Measurements from ENCODE around the gene ZNF555.
A peak's percentile ranks its signal among the peaks of the same experiment; 100 is the strongest.
"Not testable (repeated sequence)": the region's sequence is repeated elsewhere in the genome, so short reads cannot be mapped to it uniquely, and the experiment has no call there.

Gene ZNF555

GRCh38 chr19:2858864-2859263 is 17.6 kb downstream of the ZNF555 start:
- ATAC-seq (ENCODE audit: low read depth), result no peak
- H3K4me3 Mint-ChIP-seq, result no peak overlapping the region
- H3K4me1 Mint-ChIP-seq, result peaks cover 6% of the 10 kb centered on the region
- DNase-seq (ENCODE audit: low spot score in 2 of 2), result no peak
- no peak overlapping the region for H3K27ac Mint-ChIP-seq
- H3K27me3 Mint-ChIP-seq, result peaks cover 5% of the 10 kb centered on the region
- peaks cover 4% of the 10 kb centered on the region for H3K9me3 Mint-ChIP-seq
- H3K36me3 Mint-ChIP-seq, result peaks cover 16% of the 10 kb centered on the region

DNA sequence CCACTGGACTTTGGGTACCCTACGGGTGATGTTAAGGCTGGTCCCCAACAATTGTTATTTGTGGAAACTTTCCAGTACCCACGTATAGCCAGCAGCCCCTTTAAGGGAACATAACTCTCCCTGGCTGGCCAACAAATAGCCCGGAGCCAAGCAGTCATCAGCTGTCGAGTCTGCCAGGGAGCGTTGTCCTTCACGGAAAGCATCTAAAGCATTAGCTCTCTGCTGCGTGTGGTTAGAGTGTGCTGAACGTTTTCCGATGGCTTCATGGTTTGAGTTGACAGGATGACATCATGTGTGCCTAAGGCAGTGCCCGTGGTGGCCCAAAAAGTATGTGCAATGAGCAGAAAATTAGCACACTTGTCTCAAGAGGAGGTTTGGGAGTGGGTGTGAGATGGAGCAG is 22.5 kb downstream of the ZNF555 start:
- Mint-ChIP-seq H3K9me3 (peaks cover 2% of the 10 kb centered on the region), H3K4me1 (peaks cover 3% of the 10 kb centered on the region), H3K36me3 (peaks cover 3% of the 10 kb centered on the region), H3K4me3 (no peak overlapping the region), H3K27ac (no peak overlapping the region), H3K27me3 (peaks cover 14% of the 10 kb centered on the region)
- no peak for DNase-seq (ENCODE audit: low spot score in 2 of 2)
- no peak for ATAC-seq (ENCODE audit: low read depth)

GRCh38 chr19:2865334-2866100 is 24.2 kb downstream of the ZNF555 start:
- DNase-seq (ENCODE audit: low spot score in 2 of 2) (no peak), ATAC-seq (ENCODE audit: low read depth) (no peak)
- Mint-ChIP-seq H3K27ac (no peak overlapping the region), H3K36me3 (no peaks in the 10 kb centered on the region), H3K27me3 (peaks cover 14% of the 10 kb centered on the region), H3K4me3 (no peak overlapping the region), H3K4me1 (peaks cover 3% of the 10 kb centered on the region), H3K9me3 (peaks cover 2% of the 10 kb centered on the region)

- H3K27me3 Mint-ChIP-seq, result peaks cover 14% of the 10 kb centered on the region
- peaks cover 2% of the 10 kb centered on the region for H3K9me3 Mint-ChIP-seq
- ATAC-seq (ENCODE audit: low read depth) (no peak), DNase-seq (ENCODE audit: low spot score in 2 of 2) (no peak)
- peaks cover 5% of the 10 kb centered on the region for H3K4me1 Mint-ChIP-seq
- no peak overlapping the region for H3K4me3 Mint-ChIP-seq
- no peaks in the 10 kb centered on the region for H3K36me3 Mint-ChIP-seq
- no peak overlapping the region for H3K27ac Mint-ChIP-seq
Measured at GRCh38 chr19:2866495-2867024, 25.3 kb downstream of the ZNF555 start.

- peaks cover 2% of the 10 kb centered on the region for H3K9me3 Mint-ChIP-seq
- ATAC-seq (ENCODE audit: low read depth), result peak; percentile 21
Measured at GRCh38 chr19:2867025-2867991, 26.0 kb downstream of the ZNF555 start, which contains the start of gene ZNF556. TSS of gene ZNF556 (plus strand) at chr19:2867335. CDS start at chr19:2867422, 87 bp downstream.

GRCh38 chr19:2869618-2870017 is 28.3 kb downstream of the ZNF555 start:
- DNase-seq (ENCODE audit: low spot score in 2 of 2) (no peak), ATAC-seq (ENCODE audit: low read depth) (no peak)
- Mint-ChIP-seq H3K4me1 (peaks cover 5% of the 10 kb centered on the region), H3K9me3 (peaks cover 2% of the 10 kb centered on the region), H3K36me3 (no peaks in the 10 kb centered on the region), H3K27ac (no peak overlapping the region), H3K27me3 (peaks cover 8% of the 10 kb centered on the region), H3K4me3 (no peak overlapping the region)

More at GRCh38 chr19:2867025-2867991, 26.0 kb downstream of the ZNF555 start, which contains the start of gene ZNF556:
- Mint-ChIP-seq H3K27me3 (peaks cover 14% of the 10 kb centered on the region), H3K4me3 (no peak within 1 kb of the TSS), H3K4me1 (peaks cover 8% of the 10 kb centered on the region), H3K36me3 (no peaks in the 10 kb centered on the region), H3K27ac (no peak within 1 kb of the TSS)
- DNase-seq (ENCODE audit: low spot score in 2 of 2), result no peak

GRCh38 chr19:2872175-2872574 is 30.9 kb downstream of the ZNF555 start:
- not testable (repeated sequence) for H3K27ac Mint-ChIP-seq; H3K36me3 Mint-ChIP-seq; ATAC-seq (ENCODE audit: low read depth); H3K4me3 Mint-ChIP-seq; DNase-seq (ENCODE audit: low spot score in 2 of 2); H3K9me3 Mint-ChIP-seq; H3K27me3 Mint-ChIP-seq; H3K4me1 Mint-ChIP-seq

GRCh38 chr19:2877398-2878331 is 36.4 kb downstream of the ZNF555 start:
- no peak for DNase-seq (ENCODE audit: low spot score in 2 of 2)
- Mint-ChIP-seq H3K9me3 (peaks cover 3% of the 10 kb centered on the region), H3K4me1 (no peaks in the 10 kb centered on the region), H3K4me3 (no peak overlapping the region), H3K27me3 (no peaks in the 10 kb centered on the region), H3K36me3 (no peaks in the 10 kb centered on the region), H3K27ac (no peak overlapping the region)
- ATAC-seq (ENCODE audit: low read depth), result no peak

DNA sequence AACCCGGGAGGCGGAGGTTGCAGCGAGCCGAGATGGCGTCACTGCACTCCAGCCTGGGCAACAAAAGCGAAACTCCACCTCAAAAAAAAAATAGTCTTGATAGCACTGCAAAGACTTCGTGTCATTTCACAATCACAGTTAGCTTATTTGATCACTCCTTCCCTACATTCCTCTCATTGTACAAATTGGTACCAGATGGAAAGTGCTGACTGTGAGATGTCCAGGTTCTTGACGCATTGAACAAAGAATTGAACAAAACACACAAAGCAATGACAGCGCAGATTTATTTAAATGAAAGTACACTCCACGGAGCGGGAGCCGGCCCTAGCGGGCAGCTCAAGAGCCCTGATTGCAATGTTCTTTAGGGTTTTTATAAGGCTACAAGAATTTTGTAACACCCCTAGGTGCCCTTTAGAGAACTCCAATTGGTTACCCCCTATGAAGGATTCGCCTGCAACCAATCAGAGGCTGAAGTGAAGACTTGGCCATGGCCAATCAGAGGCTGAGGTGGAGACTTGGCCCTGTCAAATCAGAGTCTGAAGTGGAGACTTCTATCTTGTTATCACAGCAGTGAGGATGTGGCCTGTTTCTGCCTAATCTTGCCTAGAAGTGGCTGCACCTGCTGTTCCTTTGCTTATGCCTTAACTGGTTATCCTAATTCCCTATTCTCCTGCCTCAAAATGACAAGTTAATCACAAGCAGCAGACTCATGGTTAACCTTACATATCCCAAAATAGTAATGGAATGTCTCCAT is 42.6 kb downstream of the ZNF555 start:
- Mint-ChIP-seq H3K27ac (no peak overlapping the region), H3K4me3 (no peak overlapping the region), H3K36me3 (no peaks in the 10 kb centered on the region), H3K4me1 (peaks cover 5% of the 10 kb centered on the region), H3K9me3 (peaks cover 3% of the 10 kb centered on the region), H3K27me3 (no peaks in the 10 kb centered on the region)
- DNase-seq (ENCODE audit: low spot score in 2 of 2) (no peak), ATAC-seq (ENCODE audit: low read depth) (no peak)

- Mint-ChIP-seq H3K4me3 (no peak overlapping the region), H3K27ac (no peak overlapping the region), H3K36me3 (no peaks in the 10 kb centered on the region), H3K4me1 (peaks cover 5% of the 10 kb centered on the region), H3K27me3 (no peaks in the 10 kb centered on the region), H3K9me3 (no peaks in the 10 kb centered on the region)
- no peak for DNase-seq (ENCODE audit: low spot score in 2 of 2)
- no peak for ATAC-seq (ENCODE audit: low read depth)
Measured at GRCh38 chr19:2885736-2886135, 44.5 kb downstream of the ZNF555 start.

DNA sequence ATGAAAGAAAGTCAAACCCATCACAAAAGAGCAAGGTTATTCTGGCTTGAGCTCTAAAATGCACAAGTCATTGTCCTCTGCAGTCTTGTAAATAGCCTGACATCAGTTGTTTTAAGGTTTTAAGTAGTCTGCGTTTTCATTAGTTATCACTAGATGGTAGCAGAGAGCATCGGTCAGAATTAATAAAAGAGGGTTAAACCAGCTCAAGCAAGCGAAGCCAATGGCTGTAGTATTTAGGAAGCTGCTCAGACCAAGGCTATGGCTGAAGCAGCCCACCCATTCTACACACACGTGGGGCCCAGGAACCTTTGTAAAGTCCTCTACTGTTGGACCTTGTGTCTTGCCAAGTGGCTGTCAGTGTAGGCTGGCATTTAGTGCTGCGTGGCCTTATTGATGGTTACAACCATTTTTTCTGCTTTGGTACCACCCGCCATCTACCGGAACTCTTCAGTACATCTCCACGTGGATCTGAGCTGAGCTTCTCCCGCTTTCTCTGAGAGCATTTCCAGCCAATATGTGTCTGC is 46.2 kb downstream of the ZNF555 start:
- Mint-ChIP-seq H3K27me3 (no peaks in the 10 kb centered on the region), H3K4me3 (peak overlapping the region; percentile 67), H3K36me3 (no peaks in the 10 kb centered on the region), H3K27ac (peak overlapping the region; percentile 42), H3K9me3 (no peaks in the 10 kb centered on the region), H3K4me1 (peaks cover 7% of the 10 kb centered on the region)
- DNase-seq (ENCODE audit: low spot score in 2 of 2) (peak; percentile 43 to 46), ATAC-seq (ENCODE audit: low read depth) (peak; percentile 46)

GRCh38 chr19:2888731-2889224 is 47.5 kb downstream of the ZNF555 start:
- peak overlapping the region; percentile 63 for H3K4me3 Mint-ChIP-seq
- no peaks in the 10 kb centered on the region for H3K9me3 Mint-ChIP-seq
- ATAC-seq (ENCODE audit: low read depth) (peak; percentile 82), DNase-seq (ENCODE audit: low spot score in 2 of 2) (peak; percentile 63 to 69)
- no peaks in the 10 kb centered on the region for H3K27me3 Mint-ChIP-seq
- no peaks in the 10 kb centered on the region for H3K36me3 Mint-ChIP-seq
- H3K27ac Mint-ChIP-seq, result peak overlapping the region; percentile 42
- H3K4me1 Mint-ChIP-seq, result peaks cover 7% of the 10 kb centered on the region

All from memory B cell (primary cell).